ENCODE data around the gene IDI2. TPM values are rescaled to one million over a fixed set of nuclear protein-coding genes. Genes with fewer than 3 reads are reported as not detected.

Gene IDI2
- total RNA-seq, 1 experiment from 2014 or later: not detected

DNA sequence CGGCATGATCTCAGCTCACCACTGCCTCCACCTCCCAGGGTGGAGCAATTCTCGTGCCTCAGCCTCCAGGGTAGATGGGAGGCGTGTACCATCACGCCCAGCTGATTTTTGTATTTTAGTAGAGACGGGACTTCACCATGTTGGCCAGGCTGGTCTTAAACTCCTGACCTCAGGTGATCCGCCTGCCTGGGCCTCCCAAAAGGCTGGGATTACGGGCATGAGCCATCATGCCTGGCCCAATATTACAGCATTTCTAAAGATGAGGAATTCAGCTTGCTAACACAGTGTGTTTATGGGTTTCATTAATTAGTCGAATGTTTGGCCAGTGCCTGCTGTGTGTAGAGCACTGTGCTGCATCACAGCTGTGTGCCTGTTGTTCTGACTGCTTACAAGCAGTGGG, 34.2 kb upstream of the IDI2 start:
- no peak overlapping the region for H3K4me2 ChIP-seq (ENCODE audit: low read length)
- ChIA-PET POLR2A (no interaction called here), RAD21 (ENCODE audit: low non-redundant PET in 1 of 2, low total read pairs in 2 of 2, uncharacterized antibody in 2 of 2, unreplicated experiment in 2 of 2) (no interaction called here), CTCF (no interaction called here)
- H4K20me1 ChIP-seq (ENCODE audit: insufficient read depth): no peaks in the 10 kb centered on the region
- no peak for ATAC-seq
- no peak overlapping the region for H3K27ac ChIP-seq (ENCODE audit: low read depth, low read length)
- TF ChIP-seq, protein P1, sequence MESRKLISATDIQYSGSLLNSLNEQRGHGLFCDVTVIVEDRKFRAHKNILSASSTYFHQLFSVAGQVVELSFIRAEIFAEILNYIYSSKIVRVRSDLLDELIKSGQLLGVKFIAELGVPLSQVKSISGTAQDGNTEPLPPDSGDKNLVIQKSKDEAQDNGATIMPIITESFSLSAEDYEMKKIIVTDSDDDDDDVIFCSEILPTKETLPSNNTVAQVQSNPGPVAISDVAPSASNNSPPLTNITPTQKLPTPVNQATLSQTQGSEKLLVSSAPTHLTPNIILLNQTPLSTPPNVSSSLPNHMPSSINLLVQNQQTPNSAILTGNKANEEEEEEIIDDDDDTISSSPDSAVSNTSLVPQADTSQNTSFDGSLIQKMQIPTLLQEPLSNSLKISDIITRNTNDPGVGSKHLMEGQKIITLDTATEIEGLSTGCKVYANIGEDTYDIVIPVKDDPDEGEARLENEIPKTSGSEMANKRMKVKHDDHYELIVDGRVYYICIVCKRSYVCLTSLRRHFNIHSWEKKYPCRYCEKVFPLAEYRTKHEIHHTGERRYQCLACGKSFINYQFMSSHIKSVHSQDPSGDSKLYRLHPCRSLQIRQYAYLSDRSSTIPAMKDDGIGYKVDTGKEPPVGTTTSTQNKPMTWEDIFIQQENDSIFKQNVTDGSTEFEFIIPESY (IDR thresholded peaks at IDR 0.05; ENCODE audit: extremely low read depth, insufficient replicate concordance, low read length): no peak
- TF ChIP-seq EGR1 (IDR thresholded peaks at IDR 0.05; ENCODE audit: low read depth): no peak
- no peak for TF ChIP-seq EZH2 (IDR thresholded peaks at IDR 0.05)
- TF ChIP-seq YY1 (IDR thresholded peaks at IDR 0.05; ENCODE audit: extremely low read depth, insufficient replicate concordance, low read depth, low read length): no peak
- no peak for TF ChIP-seq FOSL1 (IDR thresholded peaks at IDR 0.05; ENCODE audit: low read depth)
- TF ChIP-seq, protein P2, sequence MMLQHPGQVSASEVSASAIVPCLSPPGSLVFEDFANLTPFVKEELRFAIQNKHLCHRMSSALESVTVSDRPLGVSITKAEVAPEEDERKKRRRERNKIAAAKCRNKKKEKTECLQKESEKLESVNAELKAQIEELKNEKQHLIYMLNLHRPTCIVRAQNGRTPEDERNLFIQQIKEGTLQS (IDR thresholded peaks at IDR 0.05): no peak
- TF ChIP-seq TCF7L2 (IDR thresholded peaks at IDR 0.05; ENCODE audit: borderline replicate concordance, extremely low read depth, insufficient read depth, insufficient read length): no peak
- no peak for TF ChIP-seq JUND (IDR thresholded peaks at IDR 0.05)
- TF ChIP-seq CTCF (IDR thresholded peaks at IDR 0.05 in 2 of 3, conservative IDR thresholded peaks at IDR 0.05 in 1 of 3; ENCODE audit: borderline replicate concordance in 1 of 3, insufficient read depth in 1 of 3, low read depth in 2 of 3, low read length in 2 of 3): no peak
- TF ChIP-seq ZFX (IDR thresholded peaks at IDR 0.05): no peak
- no peak for TF ChIP-seq REST (IDR thresholded peaks at IDR 0.05; ENCODE audit: low read depth)
- TF ChIP-seq SIN3A (IDR thresholded peaks at IDR 0.05; ENCODE audit: low read depth): no peak
- TF ChIP-seq SRF (IDR thresholded peaks at IDR 0.05; ENCODE audit: low read depth): no peak
- no peak for TF ChIP-seq SP1 (IDR thresholded peaks at IDR 0.05; ENCODE audit: low read depth)
- TF ChIP-seq POLR2A (IDR thresholded peaks at IDR 0.05; ENCODE audit: borderline replicate concordance, extremely low read depth, insufficient read depth, insufficient read length): no peak
- no peak for TF ChIP-seq RAD21 (IDR thresholded peaks at IDR 0.05; ENCODE audit: low read depth)
- H3K4me1 ChIP-seq (ENCODE audit: control insufficient read depth in 1 of 2, insufficient read depth in 2 of 2, low read length in 2 of 2): peaks cover 11 to 13% of the 10 kb centered on the region in 2 experiments; a peak in 3 of 4 replicates
- H3K79me2 ChIP-seq (ENCODE audit: insufficient read depth, low read length): peaks cover 67% of the 10 kb centered on the region
- no peak overlapping the region for H3K4me3 ChIP-seq (replicated peaks in 1 of 2; ENCODE audit: low read depth in 1 of 2, low read length in 2 of 2)
- BruUV-seq (replicated peaks): no TSS peak
- no peak overlapping the region for H3K9ac ChIP-seq (ENCODE audit: low read length)
- H2AFZ ChIP-seq (ENCODE audit: low read depth, low read length, poor library complexity, severe bottlenecking): no peak overlapping the region
- no peaks in the 10 kb centered on the region for H3K9me2 ChIP-seq (ENCODE audit: insufficient read depth)
- no peaks in the 10 kb centered on the region for H3K27me3 ChIP-seq (ENCODE audit: insufficient read depth, low read length)
- H3K9me3 ChIP-seq (ENCODE audit: control insufficient read depth in 1 of 2, insufficient read depth in 1 of 2, low read depth in 1 of 2, low read length in 2 of 2): no peaks in the 10 kb centered on the region
- DNase-seq (ENCODE audit: low read depth, low spot score): no peak
- intact Hi-C loops (cut with micrococcal nuclease): loop anchor here (10.0 kb wide), 1 partner anchor 125 kb away; the partner anchor contains the start of gene LARP4B
- H3K36me3 ChIP-seq (ENCODE audit: control insufficient read depth in 1 of 2, insufficient read depth in 2 of 2, low read length in 2 of 2): no peaks in the 10 kb centered on the region
